C4-2B (cell line): ENCODE results near the gene WBP1.
"Not testable (repeated sequence)": the region's sequence is repeated elsewhere in the genome, so short reads cannot be mapped to it uniquely, and the experiment has no call there.

Experiments used
- CTCF ChIP-seq: fragments of 450-650 bp; conservative IDR thresholded peaks from 2 replicates; pipeline ENCODE4 v1.5.1; 2017; ENCODE audit warnings: mild to moderate bottlenecking
- ZFX ChIP-seq: fragments of 450-650 bp; IDR thresholded peaks from 2 replicates; pipeline ENCODE4 v1.6.1; 2017

- TF ChIP-seq CTCF, ZFX: not testable (repeated sequence)
Measured at GRCh38 chr2:74470742-74471141, 12.5 kb downstream of the WBP1 start.
